Small intestine (tissue), 7 donors: ENCODE measurements around the gene TMEM178A. TPM values are rescaled to one million over a fixed set of nuclear protein-coding genes. Genes with fewer than 3 reads are reported as not detected.

Experiments
- DNase-seq, 2 donors: peaks; one replicate each; pipeline versions ENCODE4 v3.0.0 to v3.0.0-alpha.2; 2013
- FAIRE-seq: peaks from 2 replicates; lab custom pipeline; 2012; peaks lifted over from hg19 to GRCh38; lab: Jason Lieb, UNC
- H3K27ac ChIP-seq, 3 donors: one replicate each; pipeline ENCODE4 v1.5.1; 2013; ENCODE audit warnings: low read length in 2 of 3, mild to moderate bottlenecking in 2 of 3, control low read depth in 1 of 3, inconsistent platforms in 1 of 3, low read depth in 1 of 3, moderate library complexity in 1 of 3
- H3K27me3 ChIP-seq, 3 donors: one replicate each; pipeline ENCODE4 v1.6.1; 2013; ENCODE audit warnings: low read length in 3 of 3, inconsistent platforms in 1 of 3; ENCODE audit not compliant: control insufficient read depth in 3 of 3, insufficient read depth in 3 of 3
- H3K36me3 ChIP-seq, 3 donors: one replicate each; pipeline ENCODE4 v1.6.1; 2013; ENCODE audit warnings: low read length in 3 of 3, inconsistent platforms in 1 of 3, low read depth in 1 of 3, mild to moderate bottlenecking in 1 of 3, moderate library complexity in 1 of 3; ENCODE audit not compliant: control insufficient read depth in 3 of 3, insufficient read depth in 2 of 3
- H3K4me1 ChIP-seq, 3 donors: one replicate each; pipeline ENCODE4 v1.6.1; 2013; ENCODE audit warnings: low read length in 2 of 3, inconsistent platforms in 1 of 3, low read depth in 1 of 3, mild to moderate bottlenecking in 1 of 3, moderate library complexity in 1 of 3; ENCODE audit not compliant: control insufficient read depth in 3 of 3, insufficient read depth in 2 of 3
- H3K4me3 ChIP-seq, 3 donors: one replicate each; pipeline ENCODE4 v1.5.1; 2013; ENCODE audit warnings: low read length in 3 of 3, control low read depth in 1 of 3, inconsistent platforms in 1 of 3, low read depth in 1 of 3, mild to moderate bottlenecking in 1 of 3, moderate library complexity in 1 of 3
- H3K9me3 ChIP-seq, 2 donors: one replicate each; pipeline ENCODE4 v1.6.1; 2013; ENCODE audit warnings: low read depth in 1 of 2, low read length in 1 of 2; ENCODE audit not compliant: control insufficient read depth in 2 of 2, insufficient read depth in 1 of 2
- whole genome bisulfite sequencing, 3 donors: extraction: QIAGEN DNeasy Blood & Tissue Kit; methylation state at CpG; one replicate each; pipeline ENCODE4 v1.1.7; 2013; 5-methylcytosine and 5-hydroxymethylcytosine counted together
- polyA plus RNA-seq, 4 donors: library from polyadenylated mRNA; stranded (reverse) in 3 of 4; unstranded in 1 of 4; fragments of 200-250 nt in 3 of 4; fragments of 120-200 nt in 1 of 4; gene quantifications; one replicate each; pipeline versions ENCODE4 v1.2.1 to v1.2.3, GENCODE V29; 2013
- donor health status: healthy with polysubstance abuse.
- donor health status: control.
- donor health status: control.
- donor health status: Bipolar disorder and iron deficiency.
- donor health status: healthy.

TMEM178A gene
- polyA plus RNA-seq, 4 donors = 0.61 to 5.0 (median 3.0) TPM

DNA sequence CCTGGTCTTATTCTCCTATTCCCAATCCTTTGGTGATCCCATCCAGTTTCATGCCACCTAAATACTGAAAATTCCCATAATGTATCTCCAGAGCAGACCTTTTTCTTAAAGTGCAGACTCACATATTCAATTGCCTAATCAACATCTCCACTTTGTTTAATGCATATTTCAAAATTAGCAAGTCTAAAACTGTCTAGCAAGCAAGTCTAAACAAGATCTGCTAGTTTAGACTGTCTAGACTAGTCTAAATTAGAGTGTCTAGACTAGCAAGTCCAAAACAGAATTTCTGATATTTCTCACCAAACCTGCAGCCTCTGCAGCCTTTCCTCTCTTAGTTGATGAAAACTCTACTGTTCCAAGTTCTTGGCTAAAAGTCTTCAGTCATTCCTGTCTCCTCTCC is 68.7 kb downstream of the TMEM178A start:
- peaks cover 4 to 32% (median 15%) of the 10 kb centered on the region in 3 donors for H3K36me3 ChIP-seq
- DNase-seq = no peak
- H3K9me3 ChIP-seq = peaks cover 0 to 7% of the 10 kb centered on the region in 2 donors
- H3K4me3 ChIP-seq = no peak overlapping the region
- no peaks in the 10 kb centered on the region for H3K4me1 ChIP-seq
- no peak for FAIRE-seq
- H3K27me3 ChIP-seq = no peaks in the 10 kb centered on the region
- no peak overlapping the region for H3K27ac ChIP-seq

DNA sequence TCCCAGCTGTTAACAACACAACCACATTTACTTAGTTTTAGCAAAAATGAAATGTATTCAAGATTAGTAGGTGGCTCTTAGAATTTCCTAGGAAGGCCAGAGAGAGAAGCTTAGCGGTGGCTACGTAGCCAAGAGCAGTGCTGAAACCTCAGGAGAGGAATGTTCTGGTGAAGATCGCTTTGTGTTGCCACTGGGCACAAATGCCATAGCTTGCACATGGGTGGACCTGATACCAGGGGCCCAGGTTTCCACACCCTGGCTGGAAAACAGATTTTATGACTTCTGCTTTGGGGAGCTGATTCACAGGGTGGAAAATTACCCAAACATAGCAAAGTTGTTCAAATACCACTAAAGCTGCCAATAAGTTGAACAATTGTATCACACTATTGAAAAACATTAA is 69.9 kb downstream of the TMEM178A start:
- H3K36me3 ChIP-seq = peaks cover 4 to 30% (median 15%) of the 10 kb centered on the region in 3 donors

DNA sequence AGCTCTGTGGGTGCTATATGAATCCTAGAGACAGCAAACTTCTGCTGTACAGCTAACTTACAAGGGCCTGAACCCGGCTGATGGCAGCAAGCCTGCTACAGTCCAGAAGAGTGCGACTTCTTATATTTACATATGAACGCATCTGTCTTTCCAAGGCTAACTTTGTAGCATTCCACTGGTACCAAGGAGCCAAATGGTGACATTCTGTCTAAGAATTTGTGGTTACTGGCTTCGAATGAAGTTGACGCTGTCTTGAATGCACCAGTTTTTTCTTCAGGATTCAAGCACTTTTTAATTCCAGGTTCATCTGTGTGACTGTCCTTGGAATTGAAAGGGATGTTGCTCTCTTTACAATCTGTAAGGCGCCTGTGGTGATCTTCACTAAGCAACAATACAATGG is 70.9 kb downstream of the TMEM178A start:
- no peak for DNase-seq
- no peaks in the 10 kb centered on the region for H3K27me3 ChIP-seq
- H3K4me3 ChIP-seq = no peak overlapping the region
- H3K36me3 ChIP-seq = peaks cover 4 to 30% (median 15%) of the 10 kb centered on the region in 3 donors
- FAIRE-seq = no peak
- no peak overlapping the region for H3K27ac ChIP-seq
- peaks cover 0 to 3% of the 10 kb centered on the region in 2 donors for H3K9me3 ChIP-seq
- WGBS, 3 donors = 78 to 93% (median 91%) methylated on average over 6 of the region's 6 CpGs
- no peaks in the 10 kb centered on the region for H3K4me1 ChIP-seq

More for the DNA sequence above, 69.9 kb downstream of the TMEM178A start:
- H3K27ac ChIP-seq = no peak overlapping the region
- no peaks in the 10 kb centered on the region for H3K27me3 ChIP-seq
- peaks cover 0 to 7% of the 10 kb centered on the region in 2 donors for H3K9me3 ChIP-seq
- no peak for FAIRE-seq
- DNase-seq = no peak
- H3K4me3 ChIP-seq = no peak overlapping the region
- WGBS, 3 donors = 97 to 98% (median 97%) methylated on average over 3 of the region's 3 CpGs
- H3K4me1 ChIP-seq = no peaks in the 10 kb centered on the region

DNA sequence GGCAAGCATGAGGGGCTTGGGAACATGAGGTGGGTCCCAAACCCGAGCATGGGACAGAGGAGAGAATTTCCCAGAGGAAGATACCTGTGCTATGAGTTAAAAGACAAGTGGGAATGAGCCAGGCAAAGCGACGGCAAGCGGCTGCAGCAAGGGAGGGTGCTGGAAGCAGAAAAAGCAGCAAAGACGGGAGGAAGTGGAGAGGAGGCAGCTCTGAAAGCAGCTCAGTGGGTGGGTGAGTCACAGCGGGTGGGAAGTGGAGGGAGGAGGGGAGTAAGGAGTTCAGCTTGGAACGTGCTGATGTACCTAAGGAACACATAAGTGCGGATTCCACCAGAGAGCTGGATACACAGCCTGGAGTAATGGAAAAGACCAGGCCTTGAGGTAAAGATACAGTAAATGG is 71.9 kb downstream of the TMEM178A start:
- no peaks in the 10 kb centered on the region for H3K27me3 ChIP-seq
- DNase-seq (no peak), FAIRE-seq (no peak)
- no peaks in the 10 kb centered on the region for H3K4me1 ChIP-seq
- no peaks in the 10 kb centered on the region for H3K9me3 ChIP-seq
- WGBS, 3 donors = 83 to 95% (median 87%) methylated on average over 8 of the region's 8 CpGs
- H3K4me3 ChIP-seq = no peak overlapping the region
- H3K27ac ChIP-seq = no peak overlapping the region
- H3K36me3 ChIP-seq = peaks cover 4 to 22% (median 16%) of the 10 kb centered on the region in 3 donors

DNA sequence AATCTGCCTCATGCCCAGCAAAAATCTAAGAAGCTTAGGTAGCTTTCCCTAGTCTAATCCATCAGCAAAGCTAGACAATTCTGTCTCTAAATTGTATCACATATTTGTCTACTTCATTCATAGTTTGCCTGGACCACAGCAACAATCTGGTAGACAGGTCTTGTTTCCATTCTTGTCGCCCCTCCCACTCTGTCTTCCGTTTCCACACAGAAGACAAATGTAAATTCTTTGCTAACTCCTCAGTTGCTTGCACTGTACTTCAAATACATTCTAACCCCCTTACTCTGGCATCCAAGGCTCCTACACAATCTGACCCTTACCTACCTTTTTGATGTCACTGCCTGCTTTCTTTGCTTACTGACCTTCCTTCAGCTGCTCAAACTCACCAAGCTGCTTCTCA is 73.2 kb downstream of the TMEM178A start:
- H3K4me1 ChIP-seq = no peaks in the 10 kb centered on the region
- FAIRE-seq (no peak), DNase-seq (no peak)
- H3K36me3 ChIP-seq = peaks cover 7 to 22% (median 18%) of the 10 kb centered on the region in 3 donors
- no peak overlapping the region for H3K27ac ChIP-seq
- no peaks in the 10 kb centered on the region for H3K9me3 ChIP-seq
- no peak overlapping the region for H3K4me3 ChIP-seq
- WGBS, 3 donors = 84 to 96% (median 91%) methylated on average over 2 of the region's 2 CpGs
- no peaks in the 10 kb centered on the region for H3K27me3 ChIP-seq

DNA sequence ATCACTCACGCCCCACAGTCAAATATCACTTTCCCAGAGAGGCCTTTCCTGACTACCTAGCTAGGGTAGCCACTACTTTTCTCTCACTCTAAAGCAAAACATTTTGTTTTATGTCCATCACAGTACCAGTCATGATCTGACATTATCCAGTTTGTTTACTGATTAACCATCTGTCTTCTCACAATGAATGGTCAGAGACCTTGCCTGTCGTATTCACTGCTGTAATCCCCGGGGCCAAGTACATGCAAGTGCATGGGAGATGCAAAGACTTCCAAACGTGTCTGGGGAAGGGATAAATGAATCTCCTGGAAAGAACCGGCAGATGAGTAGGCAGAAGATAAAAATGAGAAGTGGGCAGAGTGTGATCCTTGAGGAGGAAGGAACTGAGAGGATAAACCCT is 73.7 kb downstream of the TMEM178A start:
- Histone ChIP-seq H3K36me3 (peaks cover 7 to 22% (median 18%) of the 10 kb centered on the region in 3 donors), H3K27me3 (no peaks in the 10 kb centered on the region), H3K27ac (no peak overlapping the region), H3K9me3 (no peaks in the 10 kb centered on the region), H3K4me3 (no peak overlapping the region), H3K4me1 (no peaks in the 10 kb centered on the region)
- WGBS, 3 donors = 30 to 56% (median 49%) methylated on average over 5 of the region's 5 CpGs
- DNase-seq (peak in 1 of 2 donors; percentile 25), FAIRE-seq (no peak)

GRCh38 chr2:39741871-39742270 is 76.2 kb downstream of the TMEM178A start:
- H3K4me1 ChIP-seq = no peaks in the 10 kb centered on the region
- no peaks in the 10 kb centered on the region for H3K27me3 ChIP-seq
- FAIRE-seq = no peak
- no peak for DNase-seq
- H3K36me3 ChIP-seq = peaks cover 2 to 16% (median 11%) of the 10 kb centered on the region in 3 donors
- H3K4me3 ChIP-seq = no peak overlapping the region
- H3K9me3 ChIP-seq = no peaks in the 10 kb centered on the region
- H3K27ac ChIP-seq = no peak overlapping the region
- WGBS, 3 donors = 93 to 98% (median 93%) methylated on average over 1 of the region's 1 CpG

GRCh38 chr2:39743269-39743776 is 77.6 kb downstream of the TMEM178A start:
- 59 to 78% (median 71%) methylated on average over 1 of the region's 1 CpG for WGBS, 3 donors
- H3K36me3 ChIP-seq = peaks cover 2 to 9% (median 5%) of the 10 kb centered on the region in 3 donors
- no peak for FAIRE-seq

GRCh38 chr2:39755466-39755865 is 89.7 kb downstream of the TMEM178A start:
- no peak for DNase-seq
- Histone ChIP-seq H3K36me3 (peaks cover 13 to 20% (median 17%) of the 10 kb centered on the region in 3 donors), H3K4me1 (no peaks in the 10 kb centered on the region), H3K27me3 (no peaks in the 10 kb centered on the region), H3K9me3 (no peaks in the 10 kb centered on the region), H3K4me3 (no peak overlapping the region), H3K27ac (no peak overlapping the region)
- WGBS, 3 donors = 94 to 98% (median 95%) methylated on average over 1 of the region's 1 CpG
- FAIRE-seq = peak; percentile 59

More at GRCh38 chr2:39743269-39743776, 77.6 kb downstream of the TMEM178A start:
- H3K9me3 ChIP-seq = no peaks in the 10 kb centered on the region
- H3K4me1 ChIP-seq = no peaks in the 10 kb centered on the region
- no peak overlapping the region for H3K27ac ChIP-seq
- DNase-seq = no peak
- no peak overlapping the region for H3K4me3 ChIP-seq
- H3K27me3 ChIP-seq = no peaks in the 10 kb centered on the region
